Measurements from ENCODE around the gene ZSCAN5A. TPM values are rescaled to one million over a fixed set of nuclear protein-coding genes. Genes with fewer than 3 reads are reported as not detected.

ZSCAN5A gene
- total RNA-seq, 1 experiment from 2014 or later, result 13.8 TPM

- TF ChIP-seq TCF7L2 (IDR thresholded peaks at IDR 0.05; ENCODE audit: low read depth, low read length) (no peak), REST (IDR thresholded peaks at IDR 0.05; ENCODE audit: insufficient read depth in 1 of 2, low read depth in 2 of 2, low read length in 1 of 2) (no peak), SIN3A (IDR thresholded peaks at IDR 0.05; ENCODE audit: borderline replicate concordance, insufficient read depth, low read depth, low read length) (no peak), CTCF (IDR thresholded peaks at IDR 0.05) (no peak), POLR2AphosphoS5 (IDR thresholded peaks at IDR 0.05; ENCODE audit: low read depth, low read length) (no peak)
- H3K36me3 ChIP-seq (ENCODE audit: control insufficient read depth, insufficient read depth, low read length), result no peaks in the 10 kb centered on the region
- peaks cover 11% of the 10 kb centered on the region; the same call in 1 of the 2 replicates for H3K4me1 ChIP-seq (ENCODE audit: control insufficient read depth, insufficient read depth, low read length)
- in situ Hi-C loops (cut with HindIII; ENCODE audit: low pct_unique_long_range_greater_than_20kb, low sequenced_read_pairs) (no loop called here), intact Hi-C loops (cut with micrococcal nuclease; ENCODE audit: unreplicated experiment) (no loop called here)
- no peaks in the 10 kb centered on the region for H3K9me3 ChIP-seq (ENCODE audit: control insufficient read depth, insufficient read depth, low read depth, low read length)
- no peak for ATAC-seq
- H3K4me3 ChIP-seq (ENCODE audit: low read depth in 2 of 2, low read length in 2 of 2), result no peak overlapping the region
- H3K27me3 ChIP-seq (ENCODE audit: control insufficient read depth, insufficient read depth, low read length), result no peaks in the 10 kb centered on the region
- no peak for DNase-seq (ENCODE audit: low read depth, low spot score)
- TSS peak; percentile 53 for BruUV-seq (replicated peaks)
- no peak overlapping the region; the same call in 1 of the 2 replicates for H3K27ac ChIP-seq (ENCODE audit: low read length)
- POLR2A ChIA-PET, result no interaction called here
- CTCF ChIA-PET, result no interaction called here
Measured at GRCh38 chr19:56312787-56313657, 1.6 kb downstream of the ZSCAN5A start.

GRCh38 chr19:56312342-56312741 is 2.3 kb downstream of the ZSCAN5A start:
- Histone ChIP-seq H3K27ac (ENCODE audit: low read length) (no peak overlapping the region), H3K4me1 (ENCODE audit: control insufficient read depth, insufficient read depth, low read length) (peaks cover 11% of the 10 kb centered on the region; the same call in 1 of the 2 replicates), H3K36me3 (ENCODE audit: control insufficient read depth, insufficient read depth, low read length) (0 out of 2 replicates have a peak, but pooled peaks cover 2% of the 10 kb centered on the region), H3K27me3 (ENCODE audit: control insufficient read depth, insufficient read depth, low read length) (no peaks in the 10 kb centered on the region), H3K4me3 (ENCODE audit: low read depth in 2 of 2, low read length in 2 of 2) (no peak overlapping the region), H3K9me3 (ENCODE audit: control insufficient read depth, insufficient read depth, low read depth, low read length) (no peaks in the 10 kb centered on the region)
- in situ Hi-C loops (cut with HindIII; ENCODE audit: low pct_unique_long_range_greater_than_20kb, low sequenced_read_pairs) (no loop called here), intact Hi-C loops (cut with micrococcal nuclease; ENCODE audit: unreplicated experiment) (no loop called here)
- ChIA-PET POLR2A (no interaction called here), CTCF (no interaction called here)
- DNase-seq (ENCODE audit: low read depth, low spot score) (no peak), ATAC-seq (no peak)
- TF ChIP-seq REST (IDR thresholded peaks at IDR 0.05; ENCODE audit: insufficient read depth in 1 of 2, low read depth in 2 of 2, low read length in 1 of 2), result no peak
- TF ChIP-seq TCF7L2 (IDR thresholded peaks at IDR 0.05; ENCODE audit: low read depth, low read length), result no peak
- no peak for TF ChIP-seq SIN3A (IDR thresholded peaks at IDR 0.05; ENCODE audit: borderline replicate concordance, insufficient read depth, low read depth, low read length)
- BruUV-seq (replicated peaks), result no TSS peak
